Smooth muscle cell (in vitro differentiated cells): ENCODE data around the gene NANS. TPM values are rescaled to one million over a fixed set of nuclear protein-coding genes. Genes with fewer than 3 reads are reported as not detected.

Source experiments
- DNase-seq: peaks from one replicate; lab custom pipeline; 2025; ENCODE audit not compliant: unreplicated experiment; lab: John Stamatoyannopoulos, UW
- H2AFZ ChIP-seq: fragments of 200-600 bp; sonication (generic); 2 replicates; pipeline ENCODE4 v1.6.0; 2016; ENCODE audit warnings: antibody characterized with exemption, low read depth, mild to moderate bottlenecking
- H3F3A ChIP-seq: fragments of 200-600 bp; sonication (generic); 2 replicates; pipeline ENCODE4 v1.6.0; 2017; ENCODE audit warnings: antibody characterized with exemption, low read depth
- H3K27ac ChIP-seq: fragments of 200-600 bp; sonication (generic); 2 replicates; pipeline ENCODE4 v1.5.1; 2016; ENCODE audit warnings: low read depth, mild to moderate bottlenecking
- H3K27me3 ChIP-seq: fragments of 200-600 bp; sonication (generic); 2 replicates; pipeline ENCODE4 v1.6.1; 2016; ENCODE audit warnings: low read depth, mild to moderate bottlenecking
- H3K36me3 ChIP-seq: fragments of 200-600 bp; sonication (generic); 2 replicates; pipeline ENCODE4 v1.5.1; 2016; ENCODE audit warnings: low read depth
- H3K4me1 ChIP-seq: fragments of 200-600 bp; sonication (generic); 2 replicates; pipeline ENCODE4 v1.5.1; 2016; ENCODE audit warnings: low read depth
- H3K4me2 ChIP-seq: fragments of 200-600 bp; sonication (generic); 2 replicates; pipeline ENCODE4 v1.6.0; 2016; ENCODE audit warnings: mild to moderate bottlenecking
- H3K4me3 ChIP-seq: fragments of 200-600 bp; sonication (generic); 2 replicates; pipeline ENCODE4 v1.5.1; 2016; ENCODE audit warnings: mild to moderate bottlenecking
- H3K79me2 ChIP-seq: fragments of 200-600 bp; sonication (generic); 2 replicates; pipeline ENCODE4 v1.6.0; 2016; ENCODE audit warnings: low read depth, mild to moderate bottlenecking
- H3K9ac ChIP-seq: fragments of 200-600 bp; sonication (generic); 2 replicates; pipeline ENCODE4 v1.6.0; 2016; ENCODE audit warnings: low read depth
- H3K9me3 ChIP-seq: fragments of 200-600 bp; sonication (generic); replicated peaks from 2 replicates; pipeline ENCODE4 v1.5.1; 2016; ENCODE audit warnings: low read depth
- H4K20me1 ChIP-seq: fragments of 200-600 bp; sonication (generic); 2 replicates; pipeline ENCODE4 v1.6.0; 2016; ENCODE audit warnings: low read depth
- CTCF ChIP-seq: fragments of 200-600 bp; sonication (generic); IDR thresholded peaks from 2 replicates; pipeline ENCODE4 v1.5.1; 2017; ENCODE audit warnings: borderline replicate concordance, mild to moderate bottlenecking, antibody characterized with exemption; ENCODE audit not compliant: insufficient read depth, poor library complexity, severe bottlenecking
- WGBS: methylation state at CpG from one replicate; pipeline ENCODE4 v1.1.7; 2016; ENCODE audit warnings: low lambda C conversion rate; 5-methylcytosine and 5-hydroxymethylcytosine counted together
- polyA plus RNA-seq: library from polyadenylated mRNA; unstranded; fragments of >200 nt; fragmentation: Nextera tagmentation; extraction: Ambion mirVana; gene quantifications from 2 replicates; pipeline ENCODE4 v1.2.1, GENCODE V29; 2016
- total RNA-seq: library from RNA; depleted of rRNA; stranded (reverse); fragments of >200 nt; gene quantifications from 2 replicates; pipeline ENCODE4 v1.2.3, GENCODE V29; 2014

The NANS gene
- total and polyA plus RNA-seq, 2 experiments from 2014 or later: 59.4 to 117 TPM

- peak overlapping the region; percentile 97 for H3K27ac ChIP-seq
- no peaks in the 10 kb centered on the region for H3K27me3 ChIP-seq
- peaks cover 32% of the 10 kb centered on the region for H3K79me2 ChIP-seq
- peak overlapping the region; percentile 78 for H2AFZ ChIP-seq
- TF ChIP-seq CTCF: no peak
- peak overlapping the region; percentile 99 for H3K4me3 ChIP-seq
- no peaks in the 10 kb centered on the region for H3K9me3 ChIP-seq
- no peak for DNase-seq
- H4K20me1 ChIP-seq: peaks cover 27% of the 10 kb centered on the region
- no peaks in the 10 kb centered on the region for H3K36me3 ChIP-seq
- H3F3A ChIP-seq: no peaks in the 10 kb centered on the region
- H3K4me2 ChIP-seq: peak overlapping the region; percentile 91
- no peaks in the 10 kb centered on the region for H3K4me1 ChIP-seq
- 12% methylated on average over 14 of the region's 14 CpGs for WGBS
- peak overlapping the region; percentile 96 for H3K9ac ChIP-seq
Observed at GRCh38 chr9:98057138-98057799, 737 bp downstream of the NANS start.

GRCh38 chr9:98062161-98062560 is 5.6 kb downstream of the NANS start:
- Histone ChIP-seq H3K27ac (no peak overlapping the region), H3K4me2 (no peak overlapping the region), H3K36me3 (peaks cover 3% of the 10 kb centered on the region), H3K4me1 (no peaks in the 10 kb centered on the region), H3K9me3 (no peaks in the 10 kb centered on the region), H3K4me3 (no peak overlapping the region), H3F3A (no peaks in the 10 kb centered on the region), H4K20me1 (peaks cover 32% of the 10 kb centered on the region), H2AFZ (no peak overlapping the region), H3K9ac (no peak overlapping the region), H3K27me3 (no peaks in the 10 kb centered on the region), H3K79me2 (peaks cover 29% of the 10 kb centered on the region)
- WGBS: 95% methylated on average over 3 of the region's 3 CpGs
- no peak for TF ChIP-seq CTCF
- DNase-seq: no peak

- Histone ChIP-seq H4K20me1 (peaks cover 29% of the 10 kb centered on the region), H3K36me3 (peaks cover 3% of the 10 kb centered on the region), H3K4me2 (no peak overlapping the region), H3F3A (no peaks in the 10 kb centered on the region), H3K79me2 (peaks cover 4% of the 10 kb centered on the region), H2AFZ (no peak overlapping the region), H3K9me3 (no peaks in the 10 kb centered on the region), H3K27ac (no peak overlapping the region), H3K9ac (no peak overlapping the region), H3K27me3 (no peaks in the 10 kb centered on the region), H3K4me1 (no peaks in the 10 kb centered on the region), H3K4me3 (no peak overlapping the region)
- DNase-seq: no peak
- TF ChIP-seq CTCF: no peak
- 96% methylated on average over 8 of the region's 8 CpGs for WGBS
Observed at GRCh38 chr9:98064623-98065392, 8.3 kb downstream of the NANS start.
